RWPE1 (cell line): Measurements from ENCODE around the gene RALY.

ENCODE experiments used
- CTCF ChIA-PET: fragments of 350-600 bp; sonication (Branson Sonifier 250); formaldehyde crosslinking; extraction: SDS; loops from one replicate; lab custom pipeline; 2021; lab: Yijun Ruan, JAX
- POLR2A ChIA-PET: fragments of 400-600 bp; formaldehyde crosslinking; extraction: SDS; loops from one replicate; lab custom pipeline; 2020; ENCODE audit warnings: antibody characterized with exemption; ENCODE audit not compliant: low non-redundant PET; lab: Yijun Ruan, JAX
- DNase-seq: peaks from one replicate; pipeline ENCODE4 v3.0.0; 2012; ENCODE audit warnings: low spot score
- H3K27ac ChIP-seq: fragments of 450-650 bp; 2 replicates; pipeline ENCODE4 v1.5.1; 2017
- CTCF ChIP-seq: fragments of 450-650 bp; conservative IDR thresholded peaks from 2 replicates; pipeline ENCODE4 v1.5.1; 2017; ENCODE audit warnings: low read depth, mild to moderate bottlenecking

Gene RALY

GRCh38 chr20:33971147-33971975 is 22.4 kb upstream of the RALY start:
- ChIA-PET CTCF (interaction anchor here (0.5 to 1.7 kb wide), 3 partner anchors 9 to 296 kb away, joined by 3 to 4 read pairs (median 3); no protein-coding TSS in a partner anchor), POLR2A (no interaction called here)
- TF ChIP-seq CTCF: no peak
- no peak overlapping the region for H3K27ac ChIP-seq
- DNase-seq: no peak

GRCh38 chr20:33976959-33977358 is 16.8 kb upstream of the RALY start:
- ChIA-PET POLR2A (no interaction called here), CTCF (no interaction called here)
- no peak for DNase-seq
- H3K27ac ChIP-seq: no peak overlapping the region
- no peak for TF ChIP-seq CTCF

GRCh38 chr20:33977535-33977934 is 16.2 kb upstream of the RALY start:
- no peak for TF ChIP-seq CTCF
- DNase-seq: no peak
- ChIA-PET POLR2A (no interaction called here), CTCF (no interaction called here)
- H3K27ac ChIP-seq: no peak overlapping the region

- H3K27ac ChIP-seq: no peak overlapping the region
- CTCF ChIA-PET: no interaction called here
- no peak for DNase-seq
- TF ChIP-seq CTCF: no peak
- POLR2A ChIA-PET: no interaction called here
These were observed 14.6 kb upstream of the RALY start for GRCh38 chr20:33979094-33979493.

DNA sequence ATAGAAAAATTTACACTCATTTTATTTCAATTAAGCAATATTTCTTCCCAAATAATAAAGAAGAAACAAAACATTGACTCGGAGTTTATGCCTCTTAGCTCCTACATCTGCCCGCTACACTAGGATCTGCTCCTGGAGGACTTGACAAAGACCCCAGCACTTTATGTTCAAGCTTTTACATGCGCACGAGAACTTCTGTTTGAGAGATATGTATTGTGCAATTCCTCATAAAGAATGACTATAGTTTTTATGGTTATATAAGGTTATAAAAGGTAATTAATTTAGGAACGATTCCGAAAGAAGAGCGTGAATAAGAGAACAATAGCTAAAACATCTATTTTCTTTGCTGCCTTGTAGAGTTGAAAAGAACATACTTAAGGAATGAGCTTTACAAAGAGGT is 12.4 kb upstream of the RALY start:
- no peak for TF ChIP-seq CTCF
- no peak overlapping the region for H3K27ac ChIP-seq
- CTCF ChIA-PET: no interaction called here
- no peak for DNase-seq
- POLR2A ChIA-PET: no interaction called here

GRCh38 chr20:33981964-33982363 is 11.7 kb upstream of the RALY start:
- POLR2A ChIA-PET: no interaction called here
- CTCF ChIA-PET: no interaction called here
- no peak for TF ChIP-seq CTCF

More at GRCh38 chr20:33981964-33982363, 11.7 kb upstream of the RALY start:
- no peak for DNase-seq
- no peak overlapping the region for H3K27ac ChIP-seq
